Measurements from ENCODE around the gene ELF1.

ELF1 gene

DNA sequence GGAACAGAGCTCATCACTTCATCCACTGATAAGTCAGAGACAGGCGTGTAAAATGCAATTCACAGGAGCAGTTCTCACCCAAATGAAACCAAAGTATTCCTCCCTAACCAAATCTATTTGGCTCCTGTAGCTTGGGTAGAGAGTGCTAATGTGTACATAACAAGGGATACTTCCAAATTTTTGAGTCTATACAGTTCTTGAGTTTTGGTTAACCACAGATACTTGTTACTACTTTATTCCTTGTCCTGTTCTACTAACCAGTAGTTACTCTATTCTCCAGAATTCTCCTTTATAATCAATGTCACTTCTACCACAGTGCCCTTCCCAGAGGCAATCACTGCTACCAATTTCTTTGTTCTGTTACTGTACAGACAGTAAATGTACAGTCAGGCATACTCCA lies 57.3 kb downstream of the ELF1 start:
- TF ChIP-seq, protein P1, sequence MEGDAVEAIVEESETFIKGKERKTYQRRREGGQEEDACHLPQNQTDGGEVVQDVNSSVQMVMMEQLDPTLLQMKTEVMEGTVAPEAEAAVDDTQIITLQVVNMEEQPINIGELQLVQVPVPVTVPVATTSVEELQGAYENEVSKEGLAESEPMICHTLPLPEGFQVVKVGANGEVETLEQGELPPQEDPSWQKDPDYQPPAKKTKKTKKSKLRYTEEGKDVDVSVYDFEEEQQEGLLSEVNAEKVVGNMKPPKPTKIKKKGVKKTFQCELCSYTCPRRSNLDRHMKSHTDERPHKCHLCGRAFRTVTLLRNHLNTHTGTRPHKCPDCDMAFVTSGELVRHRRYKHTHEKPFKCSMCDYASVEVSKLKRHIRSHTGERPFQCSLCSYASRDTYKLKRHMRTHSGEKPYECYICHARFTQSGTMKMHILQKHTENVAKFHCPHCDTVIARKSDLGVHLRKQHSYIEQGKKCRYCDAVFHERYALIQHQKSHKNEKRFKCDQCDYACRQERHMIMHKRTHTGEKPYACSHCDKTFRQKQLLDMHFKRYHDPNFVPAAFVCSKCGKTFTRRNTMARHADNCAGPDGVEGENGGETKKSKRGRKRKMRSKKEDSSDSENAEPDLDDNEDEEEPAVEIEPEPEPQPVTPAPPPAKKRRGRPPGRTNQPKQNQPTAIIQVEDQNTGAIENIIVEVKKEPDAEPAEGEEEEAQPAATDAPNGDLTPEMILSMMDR (IDR thresholded peaks at IDR 0.05): no peak

DNA sequence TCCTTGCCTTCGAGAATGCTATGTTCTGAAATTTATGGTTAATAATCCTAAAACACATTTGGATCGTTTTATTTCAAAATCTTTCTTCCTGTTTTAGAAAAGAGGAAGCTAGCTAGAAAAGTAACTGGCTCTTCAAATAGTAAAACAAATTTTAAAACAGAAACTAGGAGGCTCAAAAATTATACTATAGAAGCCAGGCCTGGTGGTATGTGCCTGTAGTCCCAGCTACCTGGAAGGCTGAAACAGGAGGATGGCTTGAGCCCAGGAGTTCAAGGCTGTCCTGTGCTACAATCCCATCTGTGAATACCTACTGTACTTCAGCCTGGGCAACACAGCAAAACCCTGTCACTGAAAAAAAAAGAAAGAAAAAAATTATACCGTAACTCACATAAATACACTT lies 57.9 kb downstream of the ELF1 start:
- TF ChIP-seq, protein P1 (IDR thresholded peaks at IDR 0.05): no peak

DNA sequence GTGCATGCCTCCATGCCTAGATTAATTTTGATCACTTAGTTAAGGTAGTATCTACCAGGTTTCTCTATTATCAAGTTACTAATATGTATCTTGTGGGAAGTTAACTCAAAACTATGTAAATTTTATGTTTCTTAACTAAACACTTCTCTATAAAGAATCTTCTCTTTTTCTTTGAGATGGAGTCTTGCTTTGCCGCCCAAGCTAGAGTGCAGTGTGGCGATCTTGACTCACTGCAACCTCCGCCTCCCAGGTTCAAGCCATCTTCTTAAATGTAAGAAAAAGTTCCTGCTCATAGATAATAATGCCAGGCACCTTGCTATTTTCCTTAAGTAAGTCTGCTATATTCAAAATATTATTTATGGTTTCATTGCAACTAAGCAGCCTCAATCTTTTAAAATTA lies 58.4 kb downstream of the ELF1 start:
- TF ChIP-seq, protein P1 (IDR thresholded peaks at IDR 0.05): no peak

DNA sequence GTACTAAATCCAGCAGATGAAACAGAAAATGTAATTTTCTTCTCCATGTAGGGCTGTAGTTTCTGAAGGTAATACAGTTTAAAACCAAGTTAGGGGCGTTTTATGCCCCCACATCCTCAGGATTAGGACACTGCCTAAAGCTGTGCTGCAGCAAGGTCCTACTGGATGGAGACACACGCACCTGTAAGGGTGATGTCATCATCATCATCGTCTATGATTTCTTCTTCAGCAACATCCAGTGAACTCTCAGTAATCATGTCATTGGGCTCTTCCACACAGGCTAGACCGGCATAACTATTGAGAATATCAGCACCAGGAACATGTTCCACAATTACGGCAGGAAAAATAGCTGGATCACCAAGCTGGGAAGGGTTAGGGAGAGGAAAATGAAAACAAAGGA lies 60.5 kb downstream of the ELF1 start:
- TF ChIP-seq, protein P1 (IDR thresholded peaks at IDR 0.05): no peak

DNA sequence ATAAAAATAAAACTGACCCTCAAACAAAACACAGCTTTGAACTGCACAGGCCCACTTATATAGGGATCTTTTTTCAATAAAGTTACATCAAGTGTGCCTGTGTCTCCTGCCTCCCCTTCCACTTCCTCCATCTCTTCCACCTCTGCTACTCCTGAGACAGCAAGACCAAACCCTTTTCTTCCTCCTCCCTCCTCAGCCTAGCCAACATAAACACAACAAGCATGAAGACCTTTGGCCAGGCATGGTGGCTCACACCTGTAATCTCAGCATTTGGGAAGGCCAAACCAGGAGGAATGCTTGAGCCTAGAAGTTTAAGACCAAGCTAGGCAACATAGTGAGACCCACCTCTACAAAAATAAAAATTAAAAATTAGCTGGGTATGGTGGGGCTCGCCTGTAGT lies 72.6 kb downstream of the ELF1 start:
- TF ChIP-seq, protein P1 (IDR thresholded peaks at IDR 0.05): no peak

DNA sequence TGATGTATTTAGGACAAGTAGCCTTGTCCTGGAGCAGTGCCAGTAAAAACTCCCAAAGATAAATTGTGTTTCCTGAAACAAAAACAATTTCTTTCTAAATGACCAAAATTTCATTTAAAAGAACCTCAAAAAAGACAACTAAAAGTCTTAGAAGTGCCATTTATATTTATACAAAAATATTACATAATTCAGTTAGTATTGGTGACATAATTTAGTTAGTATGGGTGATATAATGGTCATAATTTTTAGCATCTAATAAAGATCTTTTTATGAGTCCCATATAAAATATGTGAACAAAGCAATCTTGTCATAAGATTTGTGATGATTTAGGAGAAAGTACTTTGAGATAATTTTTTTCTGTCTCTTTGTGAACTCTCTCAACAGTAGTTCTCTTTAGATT lies 76.0 kb downstream of the ELF1 start:
- TF ChIP-seq, protein P1 (IDR thresholded peaks at IDR 0.05): no peak

DNA sequence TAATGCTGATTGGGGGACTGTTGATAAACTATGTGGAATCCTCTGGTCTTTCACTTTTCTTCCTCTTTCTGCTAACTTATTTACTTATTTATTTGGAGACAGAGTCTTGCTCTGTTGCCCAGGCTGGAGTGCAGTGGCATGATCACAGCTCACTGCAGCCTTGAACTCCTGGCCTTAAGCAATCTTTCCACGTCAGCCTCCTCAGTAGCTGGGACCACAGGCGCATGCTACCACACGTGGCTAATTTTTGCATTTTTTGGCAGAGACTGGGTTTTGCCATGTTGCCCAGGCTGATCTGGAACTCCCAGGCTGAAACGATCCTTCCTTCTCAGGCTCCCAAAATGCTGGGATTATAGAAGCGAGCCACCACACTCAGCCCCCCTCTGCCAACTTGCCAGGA lies 77.5 kb downstream of the ELF1 start:
- TF ChIP-seq, protein P1 (IDR thresholded peaks at IDR 0.05): no peak

DNA sequence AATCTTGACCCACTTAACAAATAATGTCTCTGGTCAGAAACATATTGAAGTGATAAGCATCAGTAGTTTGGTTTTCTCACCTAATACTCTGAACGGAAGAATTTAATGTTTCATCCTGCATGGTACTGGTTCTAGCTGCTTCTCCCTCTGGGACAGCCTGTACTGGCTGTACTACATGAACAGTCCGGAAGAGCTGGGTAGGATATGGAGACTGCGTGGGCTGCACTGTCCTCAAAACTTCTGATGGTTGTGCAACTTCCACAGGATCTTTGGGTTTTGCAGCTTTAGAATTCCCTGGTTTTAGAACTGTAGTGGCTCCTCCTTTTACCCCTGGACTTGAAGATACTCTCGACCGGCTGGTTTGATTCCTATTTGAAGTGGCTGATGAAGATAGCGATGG lies 78.3 kb downstream of the ELF1 start:
- TF ChIP-seq, protein P1 (IDR thresholded peaks at IDR 0.05): no peak
